Liver (tissue), 9 donors: ENCODE measurements around the gene SOX2. TPM values are rescaled to one million over a fixed set of nuclear protein-coding genes. Genes with fewer than 3 reads are reported as not detected.

Source experiments
- DNase-seq: peaks from one replicate; pipeline ENCODE4 v3.0.0-alpha.2; 2017; ENCODE audit warnings: low spot score
- H3K27ac ChIP-seq, 2 donors: one replicate each; pipeline ENCODE4 v1.7.0; 2013; ENCODE audit warnings: inconsistent platforms in 2 of 2, low read length in 2 of 2, control low read depth in 1 of 2, low read depth in 1 of 2, mild to moderate bottlenecking in 1 of 2
- H3K27me3 ChIP-seq, 4 donors: one replicate each; pipeline versions ENCODE4 v1.6.1 to v1.7.0; 2013; ENCODE audit warnings: low read length in 3 of 4, inconsistent platforms in 1 of 4, mild to moderate bottlenecking in 1 of 4, moderate library complexity in 1 of 4; ENCODE audit not compliant: control insufficient read depth in 4 of 4, insufficient read depth in 4 of 4
- H3K36me3 ChIP-seq, 4 donors: one replicate each; pipeline versions ENCODE4 v1.6.1 to v1.7.0; 2013; ENCODE audit warnings: low read length in 3 of 4, mild to moderate bottlenecking in 3 of 4, low read depth in 1 of 4, moderate library complexity in 1 of 4; ENCODE audit not compliant: control insufficient read depth in 4 of 4, insufficient read depth in 3 of 4
- H3K4me1 ChIP-seq, 4 donors: one replicate each; pipeline versions ENCODE4 v1.6.1 to v1.7.0; 2013; ENCODE audit warnings: low read length in 3 of 4, mild to moderate bottlenecking in 3 of 4, moderate library complexity in 1 of 4; ENCODE audit not compliant: control insufficient read depth in 4 of 4, insufficient read depth in 4 of 4
- H3K4me3 ChIP-seq, 3 donors: one replicate each; pipeline versions ENCODE4 v1.6.1 to v1.7.0; 2013; ENCODE audit warnings: low read length in 3 of 3, control low read depth in 1 of 3, low read depth in 1 of 3, mild to moderate bottlenecking in 1 of 3
- H3K9ac ChIP-seq, 2 donors: one replicate each; pipeline ENCODE4 v1.7.0; 2013; ENCODE audit warnings: low read length in 2 of 2, mild to moderate bottlenecking in 2 of 2, moderate library complexity in 2 of 2, control low read depth in 1 of 2, low read depth in 1 of 2
- H3K9me3 ChIP-seq, 4 donors: one replicate each; pipeline versions ENCODE4 v1.6.1 to v1.7.0; 2013; ENCODE audit warnings: low read length in 3 of 4; ENCODE audit not compliant: control insufficient read depth in 4 of 4
- EGR1 ChIP-seq, 2 donors: IDR thresholded peaks; 2 replicates each; pipeline ENCODE4 v1.6.1; 2016 to 2018; ENCODE audit warnings: antibody characterized with exemption in 2 of 2, low read depth in 2 of 2
- GABPA ChIP-seq, 2 donors: IDR thresholded peaks in 1 of 2; conservative IDR thresholded peaks in 1 of 2; 2 replicates each; pipeline ENCODE4 v1.6.1; 2016; ENCODE audit warnings: antibody characterized with exemption in 2 of 2, mild to moderate bottlenecking in 1 of 2, moderate library complexity in 1 of 2
- RAD21 ChIP-seq, 2 donors: IDR thresholded peaks; 2 replicates each; pipeline ENCODE4 v1.6.1; 2016; ENCODE audit warnings: antibody characterized with exemption in 2 of 2, mild to moderate bottlenecking in 2 of 2
- SP1 ChIP-seq: IDR thresholded peaks from 2 replicates; pipeline ENCODE4 v1.6.1; 2018; ENCODE audit warnings: antibody characterized with exemption, mild to moderate bottlenecking
- WGBS: extraction: QIAGEN DNeasy Blood & Tissue Kit; methylation state at CpG from one replicate; pipeline ENCODE4 v1.1.7; 2013; 5-methylcytosine and 5-hydroxymethylcytosine counted together
- polyA plus RNA-seq, 2 donors: library from polyadenylated mRNA; stranded (reverse) in 1 of 2; unstranded in 1 of 2; fragments of 200-250 nt in 1 of 2; fragments of >200 nt in 1 of 2; fragmentation: Nextera tagmentation in 1 of 2; extraction: Ambion mirVana in 1 of 2; gene quantifications; one replicate each; pipeline versions ENCODE4 v1.2.1 to v1.2.3, GENCODE V29; 2013 to 2015
- total RNA-seq, 2 donors: library from RNA; depleted of rRNA; stranded (reverse); fragments of >200 nt; gene quantifications; one replicate each; pipeline ENCODE4 v1.2.3, GENCODE V29; 2014
- TF ChIP-seq, protein P1 (sequence below): IDR thresholded peaks from 2 replicates; pipeline ENCODE4 v1.6.1; 2016; ENCODE audit warnings: antibody characterized with exemption
- TF ChIP-seq, protein P2 (sequence below): IDR thresholded peaks from 2 replicates; pipeline ENCODE4 v1.6.1; 2016; ENCODE audit warnings: antibody characterized with exemption, mild to moderate bottlenecking
- TF ChIP-seq, protein P3 (sequence below): IDR thresholded peaks from 2 replicates; pipeline ENCODE4 v1.6.1; 2016; ENCODE audit warnings: antibody characterized with exemption
- TF ChIP-seq, protein P4 (sequence below): fragments of 150-350 bp; IDR thresholded peaks from 2 replicates; pipeline ENCODE4 v1.5.1; 2017; ENCODE audit warnings: improper control_type of control experiment, low read depth, low read length; ENCODE audit not compliant: missing input control
- donor health status: healthy.
- donor health status: healthy.
- donor health status: healthy.
- donor health status: healthy.
- donor health status: healthy.

The SOX2 gene
- total and polyA plus RNA-seq, 4 donors: 0.02 TPM; not detected in 3

DNA sequence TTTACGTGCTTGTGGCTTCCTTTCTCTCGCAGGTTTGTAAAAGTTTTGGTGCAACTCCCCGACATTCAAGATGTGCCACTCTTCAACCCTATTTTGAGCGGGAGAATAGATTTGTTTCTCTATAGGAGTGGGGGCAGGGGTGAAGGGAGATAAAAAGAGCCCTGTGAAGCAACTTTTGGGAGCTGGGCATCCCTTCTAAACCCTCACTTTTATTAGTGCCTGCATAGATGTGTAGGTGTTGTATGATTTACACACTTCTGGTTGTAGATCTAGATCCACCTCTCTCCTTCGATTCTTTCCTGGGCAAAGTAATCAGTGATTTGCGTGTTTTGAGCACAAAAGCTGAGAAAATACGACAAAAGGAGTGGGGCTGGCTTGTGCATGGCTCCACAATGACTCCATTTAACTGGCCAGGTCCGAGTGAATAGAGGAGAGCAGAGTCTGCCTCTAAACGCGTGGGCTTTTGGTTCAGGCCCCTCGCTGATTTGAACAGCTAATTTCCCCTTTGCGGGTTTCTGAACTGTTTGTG is 17.7 kb downstream of the SOX2 start:
- H3K4me1 ChIP-seq: peaks cover 11 to 26% (median 21%) of the 10 kb centered on the region in 4 donors
- H3K9me3 ChIP-seq: peaks cover 0 to under 1% (median 0%) of the 10 kb centered on the region in 4 donors
- no peak for DNase-seq
- WGBS: 30% methylated on average over 12 of the region's 12 CpGs
- no peaks in the 10 kb centered on the region for H3K36me3 ChIP-seq
- H3K4me3 ChIP-seq: no peak overlapping the region
- H3K27me3 ChIP-seq: peaks cover 0 to 14% (median 4%) of the 10 kb centered on the region in 4 donors
- TF ChIP-seq, protein P1, sequence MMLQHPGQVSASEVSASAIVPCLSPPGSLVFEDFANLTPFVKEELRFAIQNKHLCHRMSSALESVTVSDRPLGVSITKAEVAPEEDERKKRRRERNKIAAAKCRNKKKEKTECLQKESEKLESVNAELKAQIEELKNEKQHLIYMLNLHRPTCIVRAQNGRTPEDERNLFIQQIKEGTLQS: no peak
- TF ChIP-seq SP1: no peak
- no peak for TF ChIP-seq GABPA (IDR thresholded peaks at IDR 0.05 in 1 of 2, conservative IDR thresholded peaks at IDR 0.05 in 1 of 2)
- TF ChIP-seq, protein P2, sequence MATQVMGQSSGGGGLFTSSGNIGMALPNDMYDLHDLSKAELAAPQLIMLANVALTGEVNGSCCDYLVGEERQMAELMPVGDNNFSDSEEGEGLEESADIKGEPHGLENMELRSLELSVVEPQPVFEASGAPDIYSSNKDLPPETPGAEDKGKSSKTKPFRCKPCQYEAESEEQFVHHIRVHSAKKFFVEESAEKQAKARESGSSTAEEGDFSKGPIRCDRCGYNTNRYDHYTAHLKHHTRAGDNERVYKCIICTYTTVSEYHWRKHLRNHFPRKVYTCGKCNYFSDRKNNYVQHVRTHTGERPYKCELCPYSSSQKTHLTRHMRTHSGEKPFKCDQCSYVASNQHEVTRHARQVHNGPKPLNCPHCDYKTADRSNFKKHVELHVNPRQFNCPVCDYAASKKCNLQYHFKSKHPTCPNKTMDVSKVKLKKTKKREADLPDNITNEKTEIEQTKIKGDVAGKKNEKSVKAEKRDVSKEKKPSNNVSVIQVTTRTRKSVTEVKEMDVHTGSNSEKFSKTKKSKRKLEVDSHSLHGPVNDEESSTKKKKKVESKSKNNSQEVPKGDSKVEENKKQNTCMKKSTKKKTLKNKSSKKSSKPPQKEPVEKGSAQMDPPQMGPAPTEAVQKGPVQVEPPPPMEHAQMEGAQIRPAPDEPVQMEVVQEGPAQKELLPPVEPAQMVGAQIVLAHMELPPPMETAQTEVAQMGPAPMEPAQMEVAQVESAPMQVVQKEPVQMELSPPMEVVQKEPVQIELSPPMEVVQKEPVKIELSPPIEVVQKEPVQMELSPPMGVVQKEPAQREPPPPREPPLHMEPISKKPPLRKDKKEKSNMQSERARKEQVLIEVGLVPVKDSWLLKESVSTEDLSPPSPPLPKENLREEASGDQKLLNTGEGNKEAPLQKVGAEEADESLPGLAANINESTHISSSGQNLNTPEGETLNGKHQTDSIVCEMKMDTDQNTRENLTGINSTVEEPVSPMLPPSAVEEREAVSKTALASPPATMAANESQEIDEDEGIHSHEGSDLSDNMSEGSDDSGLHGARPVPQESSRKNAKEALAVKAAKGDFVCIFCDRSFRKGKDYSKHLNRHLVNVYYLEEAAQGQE: no peak
- TF ChIP-seq EGR1 (IDR thresholded peaks at IDR 0.05; ENCODE audit: low read depth in 2 of 2): no peak
- no peak overlapping the region for H3K27ac ChIP-seq
- no peak overlapping the region for H3K9ac ChIP-seq

DNA sequence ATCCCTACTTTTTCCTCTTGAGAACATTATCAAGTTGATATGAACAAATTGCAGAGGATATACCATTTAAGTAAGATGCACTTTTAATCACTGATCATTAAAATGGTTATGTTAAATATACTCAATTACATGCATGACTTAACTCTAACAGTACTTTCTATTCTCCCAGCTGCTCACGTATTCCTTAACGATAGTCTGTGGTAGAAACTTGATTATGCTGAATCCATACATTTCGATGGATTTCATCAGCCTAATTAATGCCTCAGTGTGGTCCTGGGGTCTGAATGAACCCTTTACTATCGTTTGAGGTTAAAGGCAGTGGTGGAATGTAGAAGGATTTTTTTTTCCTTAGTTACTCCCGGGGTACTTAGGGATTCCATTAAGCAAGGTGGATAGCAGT is 18.6 kb downstream of the SOX2 start:
- TF ChIP-seq SP1 (no peak), RAD21 (IDR thresholded peaks at IDR 0.05) (no peak)
- TF ChIP-seq, protein P3, sequence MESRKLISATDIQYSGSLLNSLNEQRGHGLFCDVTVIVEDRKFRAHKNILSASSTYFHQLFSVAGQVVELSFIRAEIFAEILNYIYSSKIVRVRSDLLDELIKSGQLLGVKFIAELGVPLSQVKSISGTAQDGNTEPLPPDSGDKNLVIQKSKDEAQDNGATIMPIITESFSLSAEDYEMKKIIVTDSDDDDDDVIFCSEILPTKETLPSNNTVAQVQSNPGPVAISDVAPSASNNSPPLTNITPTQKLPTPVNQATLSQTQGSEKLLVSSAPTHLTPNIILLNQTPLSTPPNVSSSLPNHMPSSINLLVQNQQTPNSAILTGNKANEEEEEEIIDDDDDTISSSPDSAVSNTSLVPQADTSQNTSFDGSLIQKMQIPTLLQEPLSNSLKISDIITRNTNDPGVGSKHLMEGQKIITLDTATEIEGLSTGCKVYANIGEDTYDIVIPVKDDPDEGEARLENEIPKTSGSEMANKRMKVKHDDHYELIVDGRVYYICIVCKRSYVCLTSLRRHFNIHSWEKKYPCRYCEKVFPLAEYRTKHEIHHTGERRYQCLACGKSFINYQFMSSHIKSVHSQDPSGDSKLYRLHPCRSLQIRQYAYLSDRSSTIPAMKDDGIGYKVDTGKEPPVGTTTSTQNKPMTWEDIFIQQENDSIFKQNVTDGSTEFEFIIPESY: no peak
- TF ChIP-seq, protein P1: no peak
- TF ChIP-seq, protein P4, sequence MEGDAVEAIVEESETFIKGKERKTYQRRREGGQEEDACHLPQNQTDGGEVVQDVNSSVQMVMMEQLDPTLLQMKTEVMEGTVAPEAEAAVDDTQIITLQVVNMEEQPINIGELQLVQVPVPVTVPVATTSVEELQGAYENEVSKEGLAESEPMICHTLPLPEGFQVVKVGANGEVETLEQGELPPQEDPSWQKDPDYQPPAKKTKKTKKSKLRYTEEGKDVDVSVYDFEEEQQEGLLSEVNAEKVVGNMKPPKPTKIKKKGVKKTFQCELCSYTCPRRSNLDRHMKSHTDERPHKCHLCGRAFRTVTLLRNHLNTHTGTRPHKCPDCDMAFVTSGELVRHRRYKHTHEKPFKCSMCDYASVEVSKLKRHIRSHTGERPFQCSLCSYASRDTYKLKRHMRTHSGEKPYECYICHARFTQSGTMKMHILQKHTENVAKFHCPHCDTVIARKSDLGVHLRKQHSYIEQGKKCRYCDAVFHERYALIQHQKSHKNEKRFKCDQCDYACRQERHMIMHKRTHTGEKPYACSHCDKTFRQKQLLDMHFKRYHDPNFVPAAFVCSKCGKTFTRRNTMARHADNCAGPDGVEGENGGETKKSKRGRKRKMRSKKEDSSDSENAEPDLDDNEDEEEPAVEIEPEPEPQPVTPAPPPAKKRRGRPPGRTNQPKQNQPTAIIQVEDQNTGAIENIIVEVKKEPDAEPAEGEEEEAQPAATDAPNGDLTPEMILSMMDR: no peak
- Histone ChIP-seq H3K27ac (no peak overlapping the region), H3K27me3 (peaks cover 0 to 9% (median 3%) of the 10 kb centered on the region in 4 donors), H3K9ac (no peak overlapping the region), H3K9me3 (no peaks in the 10 kb centered on the region), H3K36me3 (no peaks in the 10 kb centered on the region), H3K4me3 (no peak overlapping the region), H3K4me1 (peaks cover 11 to 26% (median 21%) of the 10 kb centered on the region in 4 donors)
- 36% methylated on average over 5 of the region's 5 CpGs for WGBS
- no peak for DNase-seq
